HCT116 (cell line): Measurements from ENCODE around the gene TET3. TPM values are rescaled to one million over a fixed set of nuclear protein-coding genes. Genes with fewer than 3 reads are reported as not detected.

Source experiments
- ATAC-seq: fragments of 200-7000 bp; cut with Tn5 transposase; 2 replicates; pipeline ENCODE4 v1.9.1; 2020; ENCODE audit warnings: mild to moderate bottlenecking, moderate library complexity
- BruUV-seq: library from RNA; stranded (reverse); fragments of 400-500 nt; replicated peaks from 2 replicates; lab custom pipeline; 2021; lab: Mats Ljungman, UMichigan
- CTCF ChIA-PET: fragments of 300-600 bp; sonication (Branson Sonifier 250); formaldehyde crosslinking; loops from one replicate; lab custom pipeline; 2021; ENCODE audit warnings: antibody characterized with exemption; lab: Charles Lee
- POLR2A ChIA-PET: fragments of 300-600, 350-600 bp; sonication (Branson Sonifier 250); formaldehyde crosslinking; loops from one replicate; lab custom pipeline; 2021; ENCODE audit warnings: antibody characterized with exemption; lab: Charles Lee
- RAD21 ChIA-PET, 2 experiments: fragments of 300-600 bp; sonication (Branson Sonifier 250); formaldehyde crosslinking; loops; one replicate each; lab custom pipeline; 2023; ENCODE audit warnings: low total read pairs in 2 of 2; ENCODE audit not compliant: uncharacterized antibody in 2 of 2, unreplicated experiment in 2 of 2, low non-redundant PET in 1 of 2; lab: Charles Lee
- DNase-seq: peaks from one replicate; pipeline ENCODE4 v3.0.0-alpha.2; 2010; ENCODE audit warnings: low read depth, low spot score
- H2AFZ ChIP-seq: fragments of 200-600 bp; shearing (Covaris generic), sonication (generic); 2 replicates; pipeline ENCODE4 v1.6.1; 2017; ENCODE audit warnings: low read depth, mixed run types, mixed read lengths, antibody characterized with exemption, low read length; ENCODE audit not compliant: poor library complexity, severe bottlenecking
- H3K27ac ChIP-seq: 2 replicates; pipeline ENCODE4 v1.5.1; 2012; ENCODE audit warnings: low read depth, low read length
- H3K27me3 ChIP-seq: fragments of 200-600 bp; sonication (generic); 2 replicates; pipeline ENCODE4 v1.6.1; 2016; ENCODE audit warnings: mixed run types, low read length, mixed read lengths; ENCODE audit not compliant: insufficient read depth
- H3K36me3 ChIP-seq, 2 experiments: fragments of 200-500 bp in 1 of 2; fragments of 200-600 bp in 1 of 2; sonication (Bioruptor generic) in 1 of 2; sonication (generic) in 1 of 2; 2 replicates each; pipeline versions ENCODE4 v1.5.1 to v1.6.1; 2014 to 2016; ENCODE audit warnings: low read length in 2 of 2, inconsistent platforms in 1 of 2, mixed read lengths in 1 of 2, mixed run types in 1 of 2; ENCODE audit not compliant: insufficient read depth in 2 of 2, control insufficient read depth in 1 of 2
- H3K4me1 ChIP-seq, 2 experiments: fragments of 200-600 bp in 1 of 2; sonication (generic) in 1 of 2; 2 replicates each; pipeline versions ENCODE4 v1.5.1 to v1.6.1; 2012 to 2017; ENCODE audit warnings: low read length in 2 of 2, inconsistent platforms in 1 of 2, mild to moderate bottlenecking in 1 of 2, mixed read lengths in 1 of 2, mixed run types in 1 of 2, moderate library complexity in 1 of 2; ENCODE audit not compliant: insufficient read depth in 2 of 2, control insufficient read depth in 1 of 2
- H3K4me2 ChIP-seq: fragments of 200-600 bp; sonication (generic); 2 replicates; pipeline ENCODE4 v1.6.1; 2017; ENCODE audit warnings: mixed run types, low read length, mixed read lengths
- H3K4me3 ChIP-seq, 2 experiments: fragments of 200-600 bp in 1 of 2; sonication (generic) in 1 of 2; replicated peaks in 1 of 2; 2 replicates each; pipeline ENCODE4 v1.5.1; 2011 to 2016; ENCODE audit warnings: low read length in 2 of 2, control low read depth in 1 of 2, low read depth in 1 of 2, mild to moderate bottlenecking in 1 of 2, mixed read lengths in 1 of 2, mixed run types in 1 of 2
- H3K79me2 ChIP-seq: fragments of 200-600 bp; sonication (generic); 2 replicates; pipeline ENCODE4 v1.6.1; 2017; ENCODE audit warnings: mild to moderate bottlenecking, mixed run types, low read length, moderate library complexity, mixed read lengths; ENCODE audit not compliant: insufficient read depth
- H3K9ac ChIP-seq: fragments of 200-600 bp; sonication (generic); 2 replicates; pipeline ENCODE4 v1.6.1; 2016; ENCODE audit warnings: low read length, mixed read lengths
- H3K9me2 ChIP-seq: fragments of 200-600 bp; sonication (generic), shearing (Covaris generic); 2 replicates; pipeline ENCODE4 v1.6.1; 2017; ENCODE audit warnings: mixed run types, mild to moderate bottlenecking, moderate library complexity; ENCODE audit not compliant: insufficient read depth
- H3K9me3 ChIP-seq, 2 experiments: fragments of 200-500 bp in 1 of 2; fragments of 200-600 bp in 1 of 2; sonication (Bioruptor generic) in 1 of 2; sonication (generic) in 1 of 2; 2 replicates each; pipeline ENCODE4 v1.6.1; 2014 to 2017; ENCODE audit warnings: low read length in 2 of 2, mixed read lengths in 2 of 2, inconsistent platforms in 1 of 2, low read depth in 1 of 2, mild to moderate bottlenecking in 1 of 2, mixed run types in 1 of 2, moderate library complexity in 1 of 2; ENCODE audit not compliant: control insufficient read depth in 1 of 2, insufficient read depth in 1 of 2
- H4K20me1 ChIP-seq: fragments of 200-600 bp; sonication (generic), shearing (Covaris generic); 2 replicates; pipeline ENCODE4 v1.6.1; 2017; ENCODE audit warnings: mixed run types, mild to moderate bottlenecking, moderate library complexity; ENCODE audit not compliant: insufficient read depth
- ATF3 ChIP-seq: IDR thresholded peaks from 2 replicates; pipeline ENCODE4 v1.6.1; 2012
- CBX3 ChIP-seq: IDR thresholded peaks from 2 replicates; pipeline ENCODE4 v1.6.1; 2012; ENCODE audit warnings: low read depth
- CEBPB ChIP-seq: IDR thresholded peaks from 2 replicates; pipeline ENCODE4 v1.6.1; 2012; ENCODE audit warnings: low read depth
- CTCF ChIP-seq, 3 experiments: fragments of 200-600 bp in 1 of 3; sonication (generic) in 1 of 3; IDR thresholded peaks in 2 of 3; conservative IDR thresholded peaks in 1 of 3; 2 replicates each; pipeline ENCODE4 v1.5.1; 2012 to 2017; ENCODE audit warnings: low read depth in 2 of 3, low read length in 2 of 3, antibody characterized with exemption in 1 of 3, borderline replicate concordance in 1 of 3, control low read depth in 1 of 3, mild to moderate bottlenecking in 1 of 3, mixed read lengths in 1 of 3, mixed run types in 1 of 3, moderate library complexity in 1 of 3; ENCODE audit not compliant: insufficient read depth in 1 of 3
- ELF1 ChIP-seq: IDR thresholded peaks from 2 replicates; pipeline ENCODE4 v1.6.1; 2012; ENCODE audit warnings: low read depth, borderline replicate concordance
- EZH2 ChIP-seq: fragments of 200-600 bp; sonication (generic); IDR thresholded peaks from 2 replicates; pipeline ENCODE4 v1.6.1; 2017; ENCODE audit warnings: antibody characterized with exemption, mixed run types
- JUND ChIP-seq: IDR thresholded peaks from 2 replicates; pipeline ENCODE4 v1.6.1; 2012
- MAX ChIP-seq: IDR thresholded peaks from 2 replicates; pipeline ENCODE4 v1.6.1; 2012
- POLR2AphosphoS5 ChIP-seq: IDR thresholded peaks from 2 replicates; pipeline ENCODE4 v1.6.1; 2011; ENCODE audit warnings: mild to moderate bottlenecking, low read depth, low read length, moderate library complexity
- RAD21 ChIP-seq: IDR thresholded peaks from 2 replicates; pipeline ENCODE4 v1.6.1; 2012; ENCODE audit warnings: low read depth, mild to moderate bottlenecking
- REST ChIP-seq: IDR thresholded peaks from 2 replicates; pipeline ENCODE4 v1.6.1; 2012; ENCODE audit warnings: low read depth
- SIN3A ChIP-seq: IDR thresholded peaks from 2 replicates; pipeline ENCODE4 v1.6.1; 2012; ENCODE audit warnings: low read depth
- TCF7L2 ChIP-seq: IDR thresholded peaks from 2 replicates; pipeline ENCODE4 v1.7.0; 2011; ENCODE audit warnings: borderline replicate concordance, inconsistent platforms; ENCODE audit not compliant: insufficient read depth, insufficient read length; ENCODE audit errors: extremely low read depth
- YY1 ChIP-seq: IDR thresholded peaks from 2 replicates; pipeline ENCODE4 v1.6.1; 2011; ENCODE audit warnings: low read length, low read depth, moderate library complexity, mild to moderate bottlenecking; ENCODE audit not compliant: insufficient replicate concordance; ENCODE audit errors: extremely low read depth
- intact Hi-C: fragments of 100-400 bp; cut with micrococcal nuclease; formaldehyde crosslinking; loops from 2 replicates; pipeline ENCODE4 v1.10.0; 2022
- total RNA-seq: library from RNA; stranded (reverse); gene quantifications from one replicate; pipeline ENCODE4 v1.2.1, GENCODE V29; 2021; ENCODE audit not compliant: unreplicated experiment

TET3 gene
- total RNA-seq, 1 experiment from 2014 or later, result 15.4 TPM

GRCh38 chr2:73979021-73979420 is 5.7 kb upstream of the TET3 start:
- CTCF ChIA-PET, result no interaction called here
- no TSS peak for BruUV-seq
- Histone ChIP-seq H3K79me2 (no peaks in the 10 kb centered on the region; the same call in 1 of the 2 replicates), H3K9ac (no peak overlapping the region), H3K4me2 (no peak overlapping the region), H4K20me1 (no peaks in the 10 kb centered on the region), H3K27ac (no peak overlapping the region)
- POLR2A ChIA-PET, result no interaction called here
- no peak for ATAC-seq
- RAD21 ChIA-PET, result no interaction called here
- TF ChIP-seq ATF3, result no peak
- no peak for TF ChIP-seq SIN3A
- no peak for TF ChIP-seq POLR2AphosphoS5
- TF ChIP-seq RAD21, result no peak
- TF ChIP-seq REST, result no peak
- no peak for TF ChIP-seq ELF1
- no peak for TF ChIP-seq CEBPB
- no peak for TF ChIP-seq MAX
- TF ChIP-seq CBX3, result no peak
- no peak for TF ChIP-seq YY1
- TF ChIP-seq CTCF (IDR thresholded peaks at IDR 0.05 in 2 of 3, conservative IDR thresholded peaks at IDR 0.05 in 1 of 3; ENCODE audit: borderline replicate concordance in 1 of 3, insufficient read depth in 1 of 3, low read depth in 2 of 3, low read length in 2 of 3), result no peak
- no peak for TF ChIP-seq EZH2
- no peak for TF ChIP-seq JUND
- TF ChIP-seq TCF7L2, result no peak
- TF ChIP-seq, all 23 proteins: peak for 0
- Histone ChIP-seq H3K36me3 (no peaks in the 10 kb centered on the region), H3K9me3 (no peaks in the 10 kb centered on the region), H3K27me3 (no peaks in the 10 kb centered on the region), H3K9me2 (no peaks in the 10 kb centered on the region), H3K4me1 (peaks cover 35 to 47% of the 10 kb centered on the region in 2 experiments), H3K4me3 (no peak overlapping the region), H2AFZ (no peak overlapping the region)
- intact Hi-C loops, result no loop called here
- no peak for DNase-seq
